Thyroid gland (tissue), 4 donors: Measurements from ENCODE around the gene RPL11.
"Not testable (repeated sequence)": the region's sequence is repeated elsewhere in the genome, so short reads cannot be mapped to it uniquely, and the experiment has no call there.

ENCODE experiments used
- CTCF ChIP-seq, 6 experiments: fragments of 200-600 bp in 3 of 6; fragments of 450-650 bp in 3 of 6; sonication (generic) in 3 of 6; IDR thresholded peaks; one replicate each; pipeline ENCODE4 v1.5.1; 2016 to 2019; ENCODE audit warnings: antibody characterized with exemption in 6 of 6, mild to moderate bottlenecking in 2 of 6, inconsistent platforms in 1 of 6, moderate library complexity in 1 of 6
- POLR2A ChIP-seq, 2 donors: fragments of 450-650 bp; IDR thresholded peaks; one replicate each; pipeline ENCODE4 v1.6.1; 2017; ENCODE audit warnings: antibody characterized with exemption in 2 of 2, mild to moderate bottlenecking in 2 of 2, moderate library complexity in 1 of 2

DNA sequence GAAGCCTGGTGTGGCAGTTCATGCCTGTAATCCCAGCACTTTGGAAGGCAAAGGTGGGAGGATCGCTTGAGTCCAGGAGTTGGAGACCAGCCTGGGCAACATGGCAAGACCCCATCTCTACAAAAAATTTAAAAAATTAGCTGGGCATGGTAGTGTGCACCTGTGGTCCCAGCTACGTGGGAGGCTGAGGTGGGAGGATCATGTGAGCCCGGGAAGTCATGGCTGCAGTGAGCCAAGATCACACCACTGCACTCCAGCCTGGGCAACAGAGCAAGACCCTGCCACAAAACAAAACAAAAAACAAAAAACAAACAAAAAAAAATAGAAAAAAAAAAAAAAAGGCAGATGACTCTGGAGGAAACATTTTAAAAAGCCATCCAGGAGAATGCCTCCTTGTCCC is 3.9 kb upstream of the RPL11 start:
- TF ChIP-seq CTCF, POLR2A (IDR thresholded peaks at IDR 0.05): not testable (repeated sequence)
